Gastrocnemius medialis (tissue), 4 donors: Measurements from ENCODE around the gene PRPH2. TPM values are rescaled to one million over a fixed set of nuclear protein-coding genes. Genes with fewer than 3 reads are reported as not detected.
A peak's percentile ranks its signal among the peaks of the same experiment; 100 is the strongest.

Experiments
- ATAC-seq, 2 donors: fragments of 150-250 bp; one replicate each; pipeline ENCODE4 v1.9.1; 2016
- DNase-seq, 2 donors: peaks; one replicate each; pipeline ENCODE4 v3.0.0-alpha.2; 2019
- H3K27ac ChIP-seq, 4 donors: fragments of 200-600 bp; sonication (generic); 1 replicate in 1 of 4; 2 replicates in 3 of 4; pipeline ENCODE4 v1.5.1; 2016 to 2018; ENCODE audit warnings: mild to moderate bottlenecking in 2 of 4, moderate library complexity in 1 of 4
- H3K27me3 ChIP-seq, 3 donors: fragments of 200-600 bp; sonication (generic) in 2 of 3; 1 replicate in 1 of 3; 2 replicates in 2 of 3; pipeline versions ENCODE4 v1.5.1 to v1.6.0; 2016 to 2019; ENCODE audit warnings: mild to moderate bottlenecking in 1 of 3, moderate library complexity in 1 of 3
- H3K36me3 ChIP-seq, 2 donors: fragments of 200-600 bp; sonication (generic) in 1 of 2; one replicate each; pipeline ENCODE4 v1.5.1; 2017 to 2018
- H3K4me1 ChIP-seq, 2 donors: fragments of 200-600 bp; sonication (generic) in 1 of 2; one replicate each; pipeline ENCODE4 v1.5.1; 2016 to 2017; ENCODE audit warnings: mild to moderate bottlenecking in 2 of 2
- H3K4me3 ChIP-seq, 4 donors: fragments of 200-600 bp; sonication (generic) in 3 of 4; 1 replicate in 1 of 4; 2 replicates in 3 of 4; pipeline ENCODE4 v1.5.1; 2016 to 2019; ENCODE audit warnings: mild to moderate bottlenecking in 2 of 4
- H3K9me3 ChIP-seq, 3 donors: fragments of 200-600 bp; sonication (generic) in 2 of 3; 1 replicate in 1 of 3; 2 replicates in 2 of 3; pipeline ENCODE4 v1.5.1; 2016 to 2019
- POLR2A ChIP-seq, 2 donors: fragments of 450-650 bp; IDR thresholded peaks; one replicate each; pipeline ENCODE4 v1.6.1; 2017; ENCODE audit warnings: antibody characterized with exemption in 2 of 2, mild to moderate bottlenecking in 2 of 2, moderate library complexity in 2 of 2
- in situ Hi-C, 4 donors: fragments of 200-750 bp; cut with MboI; loops; one replicate each; pipeline versions ENCODE4 v1.15.0 to v1.8.0; 2017; ENCODE audit warnings: low sequenced_read_pairs in 4 of 4
- intact Hi-C: fragments of 100-400 bp; cut with DNase I; formaldehyde crosslinking; loops from one replicate; pipeline ENCODE4 v1.15.1; 2023; ENCODE audit warnings: low total_unique reads
- total RNA-seq, 4 donors: library from RNA; depleted of rRNA; stranded (reverse); fragments of >200 nt; gene quantifications; one replicate each; pipeline versions ENCODE4 v1.1.0 to v1.2.3, GENCODE V29; 2016
- TF ChIP-seq, protein P1 (sequence below), 5 experiments: fragments of 450-650 bp in 3 of 5; fragments of 200-600 bp in 2 of 5; sonication (generic) in 2 of 5; IDR thresholded peaks in 4 of 5; conservative IDR thresholded peaks in 1 of 5; 1 replicate in 4 of 5; 2 replicates in 1 of 5; pipeline ENCODE4 v1.5.1; 2016 to 2019; ENCODE audit warnings: antibody characterized with exemption in 5 of 5, mild to moderate bottlenecking in 3 of 5, moderate library complexity in 3 of 5

The PRPH2 gene
- total RNA-seq, 4 donors from 2014 or later, result 0.16 to 3.8 (median 1.8) TPM

- ATAC-seq (no peak), DNase-seq (no peak)
- Histone ChIP-seq H3K27me3 (no peaks in the 10 kb centered on the region), H3K36me3 (no peaks in the 10 kb centered on the region), H3K9me3 (no peaks in the 10 kb centered on the region), H3K4me1 (peaks cover 0 to 4% of the 10 kb centered on the region in 2 donors), H3K4me3 (no peak overlapping the region), H3K27ac (no peak overlapping the region)
- in situ Hi-C loops, result no loop called here
- intact Hi-C loops, result no loop called here
- TF ChIP-seq, protein P1, sequence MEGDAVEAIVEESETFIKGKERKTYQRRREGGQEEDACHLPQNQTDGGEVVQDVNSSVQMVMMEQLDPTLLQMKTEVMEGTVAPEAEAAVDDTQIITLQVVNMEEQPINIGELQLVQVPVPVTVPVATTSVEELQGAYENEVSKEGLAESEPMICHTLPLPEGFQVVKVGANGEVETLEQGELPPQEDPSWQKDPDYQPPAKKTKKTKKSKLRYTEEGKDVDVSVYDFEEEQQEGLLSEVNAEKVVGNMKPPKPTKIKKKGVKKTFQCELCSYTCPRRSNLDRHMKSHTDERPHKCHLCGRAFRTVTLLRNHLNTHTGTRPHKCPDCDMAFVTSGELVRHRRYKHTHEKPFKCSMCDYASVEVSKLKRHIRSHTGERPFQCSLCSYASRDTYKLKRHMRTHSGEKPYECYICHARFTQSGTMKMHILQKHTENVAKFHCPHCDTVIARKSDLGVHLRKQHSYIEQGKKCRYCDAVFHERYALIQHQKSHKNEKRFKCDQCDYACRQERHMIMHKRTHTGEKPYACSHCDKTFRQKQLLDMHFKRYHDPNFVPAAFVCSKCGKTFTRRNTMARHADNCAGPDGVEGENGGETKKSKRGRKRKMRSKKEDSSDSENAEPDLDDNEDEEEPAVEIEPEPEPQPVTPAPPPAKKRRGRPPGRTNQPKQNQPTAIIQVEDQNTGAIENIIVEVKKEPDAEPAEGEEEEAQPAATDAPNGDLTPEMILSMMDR (IDR thresholded peaks at IDR 0.05 in 4 of 5, conservative IDR thresholded peaks at IDR 0.05 in 1 of 5), result no peak
- TF ChIP-seq POLR2A (IDR thresholded peaks at IDR 0.05), result no peak
Measured at GRCh38 chr6:42751055-42751454, 28.7 kb upstream of the PRPH2 start.

DNA sequence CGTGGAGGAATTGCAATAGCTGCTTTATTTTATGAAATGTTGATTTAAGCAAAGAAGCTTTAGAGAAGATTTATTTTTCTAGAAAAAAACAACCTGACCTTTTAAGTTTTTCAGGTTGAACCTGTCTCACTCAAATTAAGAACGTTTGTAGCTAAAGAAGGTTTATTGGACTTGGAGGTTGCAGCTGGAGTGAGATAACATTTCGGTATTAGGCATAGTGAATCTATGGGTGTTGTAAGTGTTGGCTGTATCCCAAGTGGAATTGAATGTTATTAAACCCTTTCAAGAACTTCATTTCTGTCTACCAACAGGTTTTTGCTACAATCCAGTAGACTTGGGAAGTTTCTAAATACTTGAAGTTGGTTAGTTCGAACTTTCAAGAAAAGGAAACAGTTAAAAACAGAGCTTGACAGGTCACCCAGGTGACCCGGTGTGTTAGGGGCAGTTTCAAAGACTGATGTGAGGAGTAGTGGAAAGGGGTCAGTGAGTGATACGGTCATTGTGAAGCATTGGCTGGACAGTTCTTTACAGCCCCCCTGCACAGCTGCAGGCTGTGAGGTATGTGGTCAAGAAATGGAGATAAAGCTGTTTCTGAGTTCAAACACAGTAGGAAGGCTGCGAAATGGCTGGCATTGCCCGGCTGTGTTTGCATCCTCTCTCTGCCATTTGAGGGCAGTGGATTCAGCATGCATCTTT is 26.0 kb upstream of the PRPH2 start:
- Histone ChIP-seq H3K27ac (peak overlapping the region; percentile 95 to 100 (median 97)), H3K9me3 (no peaks in the 10 kb centered on the region), H3K27me3 (no peaks in the 10 kb centered on the region), H3K36me3 (no peaks in the 10 kb centered on the region), H3K4me1 (peaks cover 19% of the 10 kb centered on the region in 2 donors), H3K4me3 (peak overlapping the region in 1 of 4 donors; percentile 98)
- in situ Hi-C loops (loop anchor here in 2 of 4 donors (5.0 to 25.0 kb wide), 2 partner anchors 39 to 114 kb away; no protein-coding TSS in a partner anchor), intact Hi-C loops (loop anchor here (5.0 to 10.0 kb wide), 2 partner anchors 186 to 306 kb away; partner anchors contain the start of genes CUL7, KLC4, MRPL2 and UBR2)
- no peak for TF ChIP-seq POLR2A (IDR thresholded peaks at IDR 0.05)
- TF ChIP-seq, protein P1 (IDR thresholded peaks at IDR 0.05 in 4 of 5, conservative IDR thresholded peaks at IDR 0.05 in 1 of 5), result no peak
- no peak for ATAC-seq
- no peak for DNase-seq

DNA sequence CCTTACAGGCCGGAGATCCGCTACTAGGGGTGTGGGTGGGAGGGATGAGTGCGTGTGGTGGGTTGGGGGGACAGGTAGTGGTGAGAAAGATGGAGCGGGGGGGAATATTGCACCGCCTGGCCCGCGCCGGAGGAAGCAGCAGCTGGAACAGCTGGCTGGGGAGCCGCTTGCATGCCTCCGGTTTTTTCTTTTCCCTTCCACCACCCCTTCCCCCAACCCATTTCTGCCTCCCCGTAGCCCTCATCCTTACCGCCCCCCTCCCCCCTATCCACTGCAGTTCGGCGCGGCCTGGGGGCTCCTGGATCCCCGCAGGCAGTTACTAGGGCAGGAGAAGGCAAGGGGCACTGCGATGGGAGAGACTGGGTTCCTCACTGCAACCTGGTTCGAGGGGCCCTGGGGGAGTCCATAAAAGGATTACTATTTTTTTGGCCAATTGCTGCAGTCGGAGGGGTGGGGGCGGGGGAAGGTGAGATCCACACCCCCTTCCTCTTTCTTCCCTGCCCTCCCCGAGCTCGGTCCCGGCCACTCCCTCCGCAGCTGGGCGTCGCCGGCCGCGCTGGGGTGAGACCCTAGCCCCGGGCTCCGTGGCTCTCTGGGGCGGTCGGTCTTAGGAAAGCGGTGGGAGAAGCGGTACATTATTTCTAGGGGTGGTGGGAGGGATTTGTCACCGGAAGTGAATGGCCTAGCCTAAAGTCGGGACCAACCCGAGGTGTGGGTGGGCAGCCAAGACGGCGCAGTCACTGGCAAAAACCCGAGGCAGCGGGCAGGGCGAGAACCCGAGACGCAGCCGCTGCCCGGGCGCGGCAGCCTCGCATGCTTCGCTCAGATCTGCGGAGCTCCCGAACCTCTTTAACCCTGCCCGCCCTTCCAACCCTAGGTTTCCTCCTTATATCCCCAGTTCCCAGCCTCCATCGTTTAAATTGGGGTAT is 24.3 kb upstream of the PRPH2 start:
- ATAC-seq (peak; percentile 54 to 57), DNase-seq (peak; percentile 80 to 87)
- Histone ChIP-seq H3K4me3 (peak overlapping the region; percentile 80 to 98 (median 92)), H3K9me3 (no peaks in the 10 kb centered on the region), H3K4me1 (peaks cover 26 to 29% of the 10 kb centered on the region in 2 donors), H3K36me3 (no peaks in the 10 kb centered on the region), H3K27me3 (no peaks in the 10 kb centered on the region), H3K27ac (peak overlapping the region; percentile 95 to 100 (median 97))
- intact Hi-C loops (loop anchor here (1.0 to 10.0 kb wide), 8 partner anchors 20 to 424 kb away; partner anchors contain the start of genes CUL7, KLC4, MRPL2 and RPL7L1), in situ Hi-C loops (loop anchor here in 2 of 4 donors (5.0 to 25.0 kb wide), 2 partner anchors 41 to 116 kb away; no protein-coding TSS in a partner anchor)
- TF ChIP-seq, protein P1 (IDR thresholded peaks at IDR 0.05 in 4 of 5, conservative IDR thresholded peaks at IDR 0.05 in 1 of 5), result no peak
- TF ChIP-seq POLR2A (IDR thresholded peaks at IDR 0.05), result peak; percentile 81 to 90

DNA sequence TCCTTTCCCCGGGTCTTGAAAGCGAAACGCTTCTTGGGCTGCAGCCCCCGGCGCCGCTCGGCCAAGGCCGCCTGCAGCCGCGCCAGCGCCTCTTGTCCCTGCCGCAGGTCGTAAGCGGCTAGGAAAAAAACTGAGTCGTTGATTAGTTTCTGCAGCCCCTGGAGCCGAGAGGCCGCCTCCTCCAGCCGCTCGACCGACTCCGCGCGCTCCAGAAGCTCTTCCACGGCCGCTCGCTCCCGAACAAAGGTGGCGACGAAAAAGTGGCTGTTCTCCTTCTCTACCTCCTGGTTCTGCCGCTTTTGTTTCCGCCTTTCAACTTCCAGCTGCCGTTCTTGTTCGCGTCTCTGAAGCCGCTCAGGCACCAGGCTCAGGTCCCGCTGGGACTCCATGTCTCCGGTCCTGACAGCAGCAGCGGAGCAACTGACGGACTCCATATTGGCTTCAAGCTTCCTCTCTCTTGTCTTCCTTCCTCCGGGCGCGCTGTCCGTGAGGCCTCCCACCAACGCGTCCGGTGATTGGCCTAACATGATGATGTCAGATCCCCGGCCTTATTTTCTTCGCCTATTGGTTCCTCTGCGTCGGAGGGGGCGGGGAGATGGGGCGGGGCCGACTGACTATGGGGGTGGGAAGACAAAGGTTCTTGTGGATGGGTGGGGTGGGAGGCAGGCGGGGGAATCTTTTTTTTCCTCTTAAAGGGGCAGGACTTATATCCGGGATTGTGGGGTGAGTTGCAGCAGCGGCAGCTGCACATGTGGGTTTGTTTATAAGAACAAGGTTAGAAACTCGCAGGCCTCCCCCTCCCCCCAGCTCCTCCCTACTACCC is 23.5 kb upstream of the PRPH2 start, which contains the start of gene TBCC:
TBCC (minus strand) TSS at position 464 of the 823 bp plus-strand sequence; CDS start at position 434, 30 bp downstream.
- TF ChIP-seq, protein P1 (IDR thresholded peaks at IDR 0.05 in 4 of 5, conservative IDR thresholded peaks at IDR 0.05 in 1 of 5), result no peak
- TF ChIP-seq POLR2A (IDR thresholded peaks at IDR 0.05), result peak; percentile 91 to 97
- intact Hi-C loops, result loop anchor here (1.0 to 10.0 kb wide), 7 partner anchors 21 to 425 kb away; partner anchors contain the start of genes CUL7, KLC4, MRPL2 and RPL7L1
- DNase-seq (peak; percentile 99), ATAC-seq (peak; percentile 84 to 86)
- Histone ChIP-seq H3K4me1 (peaks cover 26 to 29% of the 10 kb centered on the region in 2 donors), H3K36me3 (no peaks in the 10 kb centered on the region), H3K27ac (peak within 1 kb of the TSS; percentile 95 to 100 (median 97)), H3K9me3 (no peaks in the 10 kb centered on the region), H3K4me3 (peak within 1 kb of the TSS; percentile 80 to 99 (median 92)), H3K27me3 (no peaks in the 10 kb centered on the region)
- in situ Hi-C loops, result loop anchor here in 2 of 4 donors (5.0 to 25.0 kb wide), 2 partner anchors 41 to 116 kb away; no protein-coding TSS in a partner anchor
